ENCODE results near the gene BICD1. TPM values are rescaled to one million over a fixed set of nuclear protein-coding genes. Genes with fewer than 3 reads are reported as not detected.
A peak's percentile ranks its signal among the peaks of the same experiment; 100 is the strongest.

Gene BICD1
- total RNA-seq, 1 experiment from 2014 or later, result 41.3 TPM

DNA sequence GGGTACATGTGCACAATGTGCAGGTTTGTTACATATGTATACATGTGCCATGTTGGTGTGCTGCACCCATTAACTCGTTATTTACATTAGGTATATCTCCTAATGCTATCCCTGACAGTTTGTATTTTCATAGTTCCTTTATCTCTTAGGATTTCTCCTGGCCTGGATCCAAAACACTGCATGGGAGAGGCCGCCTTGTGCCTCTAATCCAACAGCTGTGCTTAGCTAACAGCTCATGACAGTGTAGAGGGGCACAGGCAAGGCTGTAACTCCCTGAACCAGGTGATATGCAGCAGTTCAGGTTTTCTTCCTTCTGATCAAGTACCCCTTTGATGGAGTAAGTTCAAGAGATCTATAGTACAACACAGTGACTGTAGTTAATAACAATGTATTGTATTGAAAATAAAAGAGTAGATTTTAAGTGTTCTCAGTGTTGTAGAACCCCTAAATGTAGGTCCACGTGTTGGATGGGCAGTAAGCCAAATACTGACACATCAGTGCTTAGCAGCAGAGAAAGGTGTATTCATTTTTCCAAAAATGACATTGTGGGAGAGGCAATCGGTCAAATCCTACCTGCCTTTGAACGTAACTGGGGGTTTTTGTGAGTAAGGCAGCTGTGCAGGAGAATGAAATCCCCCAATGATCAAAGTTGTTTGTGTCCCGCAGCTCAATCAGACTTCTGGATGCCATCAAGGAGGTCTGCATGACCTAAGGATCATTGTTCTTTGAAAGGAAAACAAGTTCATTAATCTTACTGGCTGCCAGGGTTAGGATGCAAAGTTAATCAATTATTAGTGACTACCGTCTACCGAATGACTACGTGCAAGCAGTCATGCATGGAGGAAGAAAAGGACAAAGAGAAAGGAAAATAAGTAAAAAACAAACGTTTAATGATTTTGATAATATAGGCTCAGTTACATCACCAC lies 203.4 kb downstream of the BICD1 start:
- intact Hi-C loops (cut with micrococcal nuclease; ENCODE audit: unreplicated experiment), result loop anchor here (10.0 kb wide), 2 partner anchors 345 to 1055 kb away; no protein-coding TSS in a partner anchor
- H3K36me3 ChIP-seq (ENCODE audit: low read depth), result no peaks in the 10 kb centered on the region
- TF ChIP-seq, protein P1, sequence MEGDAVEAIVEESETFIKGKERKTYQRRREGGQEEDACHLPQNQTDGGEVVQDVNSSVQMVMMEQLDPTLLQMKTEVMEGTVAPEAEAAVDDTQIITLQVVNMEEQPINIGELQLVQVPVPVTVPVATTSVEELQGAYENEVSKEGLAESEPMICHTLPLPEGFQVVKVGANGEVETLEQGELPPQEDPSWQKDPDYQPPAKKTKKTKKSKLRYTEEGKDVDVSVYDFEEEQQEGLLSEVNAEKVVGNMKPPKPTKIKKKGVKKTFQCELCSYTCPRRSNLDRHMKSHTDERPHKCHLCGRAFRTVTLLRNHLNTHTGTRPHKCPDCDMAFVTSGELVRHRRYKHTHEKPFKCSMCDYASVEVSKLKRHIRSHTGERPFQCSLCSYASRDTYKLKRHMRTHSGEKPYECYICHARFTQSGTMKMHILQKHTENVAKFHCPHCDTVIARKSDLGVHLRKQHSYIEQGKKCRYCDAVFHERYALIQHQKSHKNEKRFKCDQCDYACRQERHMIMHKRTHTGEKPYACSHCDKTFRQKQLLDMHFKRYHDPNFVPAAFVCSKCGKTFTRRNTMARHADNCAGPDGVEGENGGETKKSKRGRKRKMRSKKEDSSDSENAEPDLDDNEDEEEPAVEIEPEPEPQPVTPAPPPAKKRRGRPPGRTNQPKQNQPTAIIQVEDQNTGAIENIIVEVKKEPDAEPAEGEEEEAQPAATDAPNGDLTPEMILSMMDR (conservative IDR thresholded peaks at IDR 0.05), result no peak
- TF ChIP-seq EZH2 (IDR thresholded peaks at IDR 0.05; ENCODE audit: low read depth), result no peak
- ChIA-PET POLR2A (ENCODE audit: unreplicated experiment) (interaction anchor here (0.6 kb wide), 1 partner anchor 127 kb away, joined by 9 read pairs; no protein-coding TSS in a partner anchor), CTCF (interaction anchor here (0.6 to 0.7 kb wide), 3 partner anchors 272 to 656 kb away, joined by 4 to 5 read pairs (median 5); no protein-coding TSS in a partner anchor)
- H3K4me2 ChIP-seq, result no peak overlapping the region
- no peaks in the 10 kb centered on the region for H4K20me1 ChIP-seq (ENCODE audit: insufficient read depth)
- no peaks in the 10 kb centered on the region for H3K4me1 ChIP-seq (replicated peaks; ENCODE audit: insufficient read depth)
- H3K9me3 ChIP-seq (ENCODE audit: insufficient read depth, low read depth), result no peaks in the 10 kb centered on the region
- H3K27me3 ChIP-seq (ENCODE audit: insufficient read depth, low read depth), result no peaks in the 10 kb centered on the region
- H3K4me3 ChIP-seq, result no peak overlapping the region
- no peak for DNase-seq
- no peaks in the 10 kb centered on the region for H3K9me2 ChIP-seq (ENCODE audit: insufficient read depth)
- no peaks in the 10 kb centered on the region for H3F3A ChIP-seq (ENCODE audit: insufficient read depth, low read depth)
- H3K79me2 ChIP-seq (ENCODE audit: low read depth), result no peaks in the 10 kb centered on the region
- BruUV-seq (replicated peaks), result no TSS peak
- no peak overlapping the region for H2AFZ ChIP-seq
- no peak overlapping the region for H3K27ac ChIP-seq

DNA sequence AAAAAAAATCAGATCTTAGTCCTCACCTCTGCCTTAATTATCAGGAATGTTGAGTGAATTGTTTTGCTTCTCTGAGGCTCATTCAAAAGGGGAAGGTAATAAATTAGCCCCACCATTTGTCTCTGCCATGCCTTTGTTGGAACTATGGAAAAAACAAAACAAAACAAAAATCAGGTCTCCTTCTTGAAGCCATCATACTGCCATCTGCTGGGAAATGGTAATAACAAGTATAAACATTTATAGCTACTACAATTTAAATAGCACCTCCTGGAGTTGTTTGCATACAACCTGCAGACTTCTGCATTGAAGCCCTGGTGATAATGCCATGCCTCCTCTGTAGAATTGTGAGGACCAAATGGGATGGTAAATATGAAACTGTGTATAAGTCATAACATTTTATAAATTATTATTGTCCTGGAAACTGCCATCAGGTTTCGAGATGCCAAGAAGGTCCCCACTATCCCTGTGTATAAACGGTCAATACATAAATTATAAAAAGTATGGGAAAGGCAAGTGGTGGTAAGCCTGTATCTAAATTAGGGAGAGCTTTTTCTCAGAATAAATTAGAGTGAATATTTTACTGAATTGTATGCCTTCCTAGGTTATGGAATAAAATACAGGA lies 205.5 kb downstream of the BICD1 start:
- Histone ChIP-seq H3F3A (ENCODE audit: insufficient read depth, low read depth) (no peaks in the 10 kb centered on the region), H4K20me1 (ENCODE audit: insufficient read depth) (no peaks in the 10 kb centered on the region), H3K4me2 (no peak overlapping the region), H3K9me2 (ENCODE audit: insufficient read depth) (no peaks in the 10 kb centered on the region), H3K9me3 (ENCODE audit: insufficient read depth, low read depth) (no peaks in the 10 kb centered on the region), H3K4me1 (replicated peaks; ENCODE audit: insufficient read depth) (no peaks in the 10 kb centered on the region), H3K27ac (no peak overlapping the region), H2AFZ (no peak overlapping the region), H3K4me3 (no peak overlapping the region), H3K27me3 (ENCODE audit: insufficient read depth, low read depth) (no peaks in the 10 kb centered on the region), H3K36me3 (ENCODE audit: low read depth) (no peaks in the 10 kb centered on the region), H3K79me2 (ENCODE audit: low read depth) (no peaks in the 10 kb centered on the region)
- ChIA-PET CTCF (interaction anchor here (0.6 to 1.3 kb wide), 10 partner anchors 22 to 658 kb away, joined by 3 to 19 read pairs (median 5); partner anchors contain the start of gene ETFBKMT), POLR2A (ENCODE audit: unreplicated experiment) (interaction anchor here (0.5 to 0.6 kb wide), 5 partner anchors 196 to 1256 kb away, joined by 3 to 4 read pairs (median 3); no protein-coding TSS in a partner anchor)
- TF ChIP-seq EZH2 (IDR thresholded peaks at IDR 0.05; ENCODE audit: low read depth), result no peak
- TF ChIP-seq, protein P1 (conservative IDR thresholded peaks at IDR 0.05), result peak; percentile 72
- DNase-seq, result peak in 1 of 2 experiments; percentile 50
- intact Hi-C loops (cut with micrococcal nuclease; ENCODE audit: unreplicated experiment), result loop anchor here (1.0 to 2.0 kb wide), 2 partner anchors 630 to 659 kb away; no protein-coding TSS in a partner anchor
- no TSS peak for BruUV-seq (replicated peaks)

DNA sequence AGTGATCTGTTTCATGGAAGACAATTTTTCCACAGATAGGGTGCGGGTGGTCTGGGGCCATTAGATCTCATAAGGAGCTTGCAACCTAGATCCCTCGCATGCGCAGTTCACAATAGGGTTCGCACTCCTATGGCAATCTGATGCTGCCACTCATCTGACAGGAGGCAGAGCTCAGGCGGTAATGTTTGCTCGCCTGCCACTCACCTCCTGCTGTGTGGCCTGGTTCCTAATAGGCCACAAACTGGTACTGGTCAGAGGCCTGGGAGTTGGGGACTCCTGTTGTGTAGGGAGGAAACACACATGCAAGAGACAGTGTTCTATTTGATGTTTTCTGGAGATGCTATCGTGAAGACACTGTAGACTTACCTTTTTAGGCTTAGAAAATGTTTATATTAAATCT lies 215.7 kb downstream of the BICD1 start:
- POLR2A ChIA-PET (ENCODE audit: unreplicated experiment), result no interaction called here

More for the DNA sequence above, 215.7 kb downstream of the BICD1 start:
- H4K20me1 ChIP-seq (ENCODE audit: insufficient read depth), result no peaks in the 10 kb centered on the region
- CTCF ChIA-PET, result no interaction called here
- H3K36me3 ChIP-seq (ENCODE audit: low read depth), result no peaks in the 10 kb centered on the region
- H3K4me1 ChIP-seq (replicated peaks; ENCODE audit: insufficient read depth), result no peaks in the 10 kb centered on the region
- H3K79me2 ChIP-seq (ENCODE audit: low read depth), result no peaks in the 10 kb centered on the region
- H3K27me3 ChIP-seq (ENCODE audit: insufficient read depth, low read depth), result no peaks in the 10 kb centered on the region
- H3K9me3 ChIP-seq (ENCODE audit: insufficient read depth, low read depth), result no peaks in the 10 kb centered on the region
- no peak overlapping the region for H2AFZ ChIP-seq
- no peaks in the 10 kb centered on the region for H3F3A ChIP-seq (ENCODE audit: insufficient read depth, low read depth)
- H3K27ac ChIP-seq, result no peak overlapping the region
- no peak overlapping the region for H3K4me2 ChIP-seq
- TF ChIP-seq EZH2 (IDR thresholded peaks at IDR 0.05; ENCODE audit: low read depth), result no peak
- TF ChIP-seq, protein P1 (conservative IDR thresholded peaks at IDR 0.05), result no peak
- DNase-seq, result no peak
- no peak overlapping the region for H3K4me3 ChIP-seq
- H3K9me2 ChIP-seq (ENCODE audit: insufficient read depth), result no peaks in the 10 kb centered on the region
- intact Hi-C loops (cut with micrococcal nuclease; ENCODE audit: unreplicated experiment), result no loop called here
- BruUV-seq (replicated peaks), result no TSS peak

All from PC-9 (cell line).